Endometrial microvascular endothelial cells (primary cell): Measurements from ENCODE around the gene ABCD1. TPM values are rescaled to one million over a fixed set of nuclear protein-coding genes. Genes with fewer than 3 reads are reported as not detected.
"Not testable (repeated sequence)": the region's sequence is repeated elsewhere in the genome, so short reads cannot be mapped to it uniquely, and the experiment has no call there.

Experiments used
- in situ Hi-C: cut with HindIII; loops from 2 replicates; pipeline ENCODE4 v1.10.0; 2017; ENCODE audit warnings: low sequenced_read_pairs, low pct_unique_long_range_greater_than_20kb; ENCODE audit errors: inconsistent ontology term
- total RNA-seq: library from RNA; depleted of rRNA; stranded (reverse); fragments of >200 nt; gene quantifications from one replicate; pipeline ENCODE4 v1.2.3, GENCODE V29; 2015; ENCODE audit errors: inconsistent ontology term

ABCD1 gene
- total RNA-seq, 1 donor from 2014 or later: 11.7 TPM

- in situ Hi-C loops: not testable (repeated sequence)
These were observed 19.1 kb upstream of the ABCD1 start for GRCh38 chrX:153705403-153706060.

- in situ Hi-C loops: no loop called here
These were observed 17.9 kb upstream of the ABCD1 start for GRCh38 chrX:153706799-153707198.

GRCh38 chrX:153707406-153707805 is 17.2 kb upstream of the ABCD1 start:
- in situ Hi-C loops: no loop called here

GRCh38 chrX:153708415-153708814 is 16.2 kb upstream of the ABCD1 start:
- in situ Hi-C loops: no loop called here

GRCh38 chrX:153709726-153710674 is 14.7 kb upstream of the ABCD1 start:
- in situ Hi-C loops: no loop called here

- in situ Hi-C loops: no loop called here
These were observed 10.4 kb upstream of the ABCD1 start for GRCh38 chrX:153714256-153714655.

- in situ Hi-C loops: no loop called here
These were observed 7.2 kb upstream of the ABCD1 start for GRCh38 chrX:153717445-153717844.

GRCh38 chrX:153719238-153719637 is 5.4 kb upstream of the ABCD1 start:
- in situ Hi-C loops: no loop called here

GRCh38 chrX:153719701-153720100 is 5.0 kb upstream of the ABCD1 start:
- in situ Hi-C loops: no loop called here

GRCh38 chrX:153722704-153723350 is 1.8 kb upstream of the ABCD1 start:
- in situ Hi-C loops: no loop called here

GRCh38 chrX:153723351-153724251 is 1.1 kb upstream of the ABCD1 start:
- in situ Hi-C loops: no loop called here

- in situ Hi-C loops: no loop called here
These were observed 579 bp downstream of the ABCD1 start for GRCh38 chrX:153725039-153725831.

- in situ Hi-C loops: no loop called here
These were observed 1.2 kb downstream of the ABCD1 start for GRCh38 chrX:153725832-153726285.

- in situ Hi-C loops: no loop called here
These were observed 1.8 kb downstream of the ABCD1 start for GRCh38 chrX:153726286-153727122.

- in situ Hi-C loops: no loop called here
These were observed 2.7 kb downstream of the ABCD1 start for GRCh38 chrX:153727123-153727931.

GRCh38 chrX:153728095-153728494 is 3.4 kb downstream of the ABCD1 start:
- in situ Hi-C loops: no loop called here
